WERI-Rb-1 (cell line): ENCODE results near the gene COL27A1.
"Not testable (repeated sequence)": the region's sequence is repeated elsewhere in the genome, so short reads cannot be mapped to it uniquely, and the experiment has no call there.

Experiments used
- DNase-seq: peaks from one replicate; pipeline ENCODE4 v3.0.0-alpha.2; 2020
- H3K27ac ChIP-seq: fragments of 250-450 bp; sonication (Bioruptor Pico); 2 replicates; pipeline ENCODE4 v1.5.1; 2020; ENCODE audit warnings: mild to moderate bottlenecking, moderate library complexity
- H3K27me3 ChIP-seq: fragments of 250-450 bp; sonication (Bioruptor Pico); 2 replicates; pipeline ENCODE4 v1.5.1; 2021; ENCODE audit warnings: mild to moderate bottlenecking, low read depth, moderate library complexity; ENCODE audit not compliant: insufficient read depth, severe bottlenecking
- H3K36me3 ChIP-seq: fragments of 250-450 bp; sonication (Bioruptor Pico); 2 replicates; pipeline ENCODE4 v1.5.1; 2020; ENCODE audit warnings: mild to moderate bottlenecking, moderate library complexity
- H3K4me3 ChIP-seq: 2 replicates; pipeline ENCODE4 v1.5.1; 2011; ENCODE audit warnings: low read depth, mild to moderate bottlenecking, control low read depth, low read length
- H3K9me3 ChIP-seq: fragments of 250-450 bp; sonication (Bioruptor Pico); 2 replicates; pipeline ENCODE4 v1.5.1; 2021; ENCODE audit warnings: mild to moderate bottlenecking, moderate library complexity; ENCODE audit not compliant: severe bottlenecking
- TF ChIP-seq, protein P1 (sequence below): IDR thresholded peaks from 2 replicates; pipeline ENCODE4 v1.5.1; 2011; ENCODE audit warnings: low read depth, mild to moderate bottlenecking, control low read depth, inconsistent platforms, low read length

The COL27A1 gene

GRCh38 chr9:114330636-114331035, 175.3 kb downstream of the COL27A1 start:
- Histone ChIP-seq H3K27me3 (no peaks in the 10 kb centered on the region), H3K36me3 (peaks cover 7% of the 10 kb centered on the region), H3K27ac (no peak overlapping the region), H3K4me3 (no peak overlapping the region), H3K9me3 (no peaks in the 10 kb centered on the region)
- no peak for DNase-seq
- TF ChIP-seq, protein P1, sequence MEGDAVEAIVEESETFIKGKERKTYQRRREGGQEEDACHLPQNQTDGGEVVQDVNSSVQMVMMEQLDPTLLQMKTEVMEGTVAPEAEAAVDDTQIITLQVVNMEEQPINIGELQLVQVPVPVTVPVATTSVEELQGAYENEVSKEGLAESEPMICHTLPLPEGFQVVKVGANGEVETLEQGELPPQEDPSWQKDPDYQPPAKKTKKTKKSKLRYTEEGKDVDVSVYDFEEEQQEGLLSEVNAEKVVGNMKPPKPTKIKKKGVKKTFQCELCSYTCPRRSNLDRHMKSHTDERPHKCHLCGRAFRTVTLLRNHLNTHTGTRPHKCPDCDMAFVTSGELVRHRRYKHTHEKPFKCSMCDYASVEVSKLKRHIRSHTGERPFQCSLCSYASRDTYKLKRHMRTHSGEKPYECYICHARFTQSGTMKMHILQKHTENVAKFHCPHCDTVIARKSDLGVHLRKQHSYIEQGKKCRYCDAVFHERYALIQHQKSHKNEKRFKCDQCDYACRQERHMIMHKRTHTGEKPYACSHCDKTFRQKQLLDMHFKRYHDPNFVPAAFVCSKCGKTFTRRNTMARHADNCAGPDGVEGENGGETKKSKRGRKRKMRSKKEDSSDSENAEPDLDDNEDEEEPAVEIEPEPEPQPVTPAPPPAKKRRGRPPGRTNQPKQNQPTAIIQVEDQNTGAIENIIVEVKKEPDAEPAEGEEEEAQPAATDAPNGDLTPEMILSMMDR: no peak

DNA sequence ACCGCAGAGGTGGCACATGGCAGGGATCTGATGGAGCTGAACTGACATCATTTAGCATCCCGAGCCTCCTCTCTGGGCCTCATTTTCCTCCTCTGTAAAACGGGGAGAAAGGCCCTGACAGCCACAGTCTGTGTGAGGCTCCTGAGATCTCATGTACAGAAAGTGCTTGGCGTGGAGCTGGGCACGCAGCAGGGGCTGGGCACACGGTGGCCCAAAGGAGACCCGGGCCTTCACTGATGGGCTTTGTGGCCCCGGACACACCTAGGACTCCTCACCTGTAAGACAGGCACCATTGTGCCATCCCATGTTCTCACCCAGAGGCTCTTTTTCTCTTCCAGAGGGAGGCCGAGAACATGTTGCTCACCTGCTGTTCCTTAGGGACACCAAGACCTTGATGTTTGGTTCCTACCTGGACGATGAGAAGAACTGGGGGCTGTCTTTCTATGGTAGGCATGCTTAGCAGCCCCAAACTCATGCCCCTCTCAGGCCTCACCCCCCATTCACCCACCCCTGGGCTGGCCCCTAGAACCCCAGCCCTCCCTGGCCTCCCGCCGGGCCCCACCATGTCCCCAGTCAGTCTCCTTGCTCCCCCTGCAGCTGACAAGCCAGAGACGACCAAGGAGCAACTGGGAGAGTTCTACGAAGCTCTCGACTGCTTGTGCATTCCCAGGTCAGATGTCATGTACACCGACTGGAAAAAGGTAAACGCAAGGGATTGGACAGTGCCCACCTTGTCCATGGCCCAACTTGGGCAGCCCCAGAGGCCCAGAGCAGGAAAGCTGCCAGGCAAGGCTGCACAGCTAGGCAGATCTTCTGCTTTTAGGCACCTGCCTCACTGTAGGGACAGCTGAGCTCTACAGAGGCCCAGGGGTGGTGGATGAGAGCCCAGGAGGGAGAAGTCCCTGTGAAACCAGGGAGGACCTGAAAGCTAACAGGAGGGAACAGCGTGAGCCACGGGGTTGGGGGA, 176.2 kb downstream of the COL27A1 start:
- not testable (repeated sequence) for H3K9me3 ChIP-seq
- H3K36me3 ChIP-seq: peaks cover 14% of the 10 kb centered on the region

GRCh38 chr9:114332474-114333040, 177.2 kb downstream of the COL27A1 start:
- H3K9me3 ChIP-seq, H3K4me3 ChIP-seq, H3K27me3 ChIP-seq, DNase-seq, H3K27ac ChIP-seq: not testable (repeated sequence)
- H3K36me3 ChIP-seq: peaks cover 23% of the 10 kb centered on the region

More for the DNA sequence above, 176.2 kb downstream of the COL27A1 start:
- not testable (repeated sequence) for H3K4me3 ChIP-seq, H3K27ac ChIP-seq, DNase-seq, H3K27me3 ChIP-seq

DNA sequence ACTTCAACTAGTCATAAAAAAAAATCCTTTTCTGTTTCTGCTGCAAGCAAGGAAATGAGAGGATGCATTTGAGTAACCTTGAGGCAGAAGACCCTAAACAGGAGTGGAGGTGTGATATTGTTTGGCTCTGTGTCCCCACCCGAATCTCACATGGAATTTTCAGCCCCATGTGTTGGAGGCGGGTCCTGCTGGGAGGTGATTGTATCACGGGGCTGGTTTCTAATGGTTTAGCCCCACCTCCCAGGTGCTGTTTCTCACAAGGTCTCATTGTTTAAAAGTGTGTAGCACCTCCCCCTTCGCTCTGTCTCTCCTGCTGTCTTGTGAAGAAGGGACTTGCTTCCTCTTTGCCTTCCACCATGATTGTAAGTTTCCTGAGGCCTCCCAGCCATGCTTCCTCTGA, 178.4 kb downstream of the COL27A1 start:
- H3K36me3 ChIP-seq: peaks cover 35% of the 10 kb centered on the region
- not testable (repeated sequence) for H3K27me3 ChIP-seq, DNase-seq, H3K27ac ChIP-seq, H3K9me3 ChIP-seq, H3K4me3 ChIP-seq

GRCh38 chr9:114334490-114334889, 179.2 kb downstream of the COL27A1 start:
- no peak overlapping the region for H3K27ac ChIP-seq
- H3K27me3 ChIP-seq: no peaks in the 10 kb centered on the region
- TF ChIP-seq, protein P1: no peak
- peaks cover 43% of the 10 kb centered on the region for H3K36me3 ChIP-seq
- no peak overlapping the region for H3K4me3 ChIP-seq
- no peak for DNase-seq
- no peaks in the 10 kb centered on the region for H3K9me3 ChIP-seq

DNA sequence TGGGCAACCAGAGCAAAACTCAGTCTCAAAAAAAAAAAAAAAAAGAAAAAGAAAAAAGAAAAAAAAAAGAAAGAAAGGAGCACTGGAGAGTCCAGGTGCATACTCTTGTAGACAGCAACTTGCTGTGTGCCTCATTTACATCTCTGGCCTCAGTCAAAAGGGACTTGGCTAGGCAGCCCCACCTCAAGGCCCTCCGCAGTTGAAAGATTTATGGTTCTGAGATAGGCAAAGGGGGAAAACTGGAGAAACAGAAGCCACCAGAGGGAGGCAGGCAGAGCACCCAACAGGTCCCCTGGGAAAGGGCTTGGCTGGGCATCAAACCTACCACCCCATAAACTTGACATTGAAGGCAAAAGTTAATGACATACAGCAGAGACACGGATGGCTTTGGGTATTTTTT, 180.4 kb downstream of the COL27A1 start:
- H3K9me3 ChIP-seq: no peaks in the 10 kb centered on the region
- no peak overlapping the region for H3K27ac ChIP-seq
- TF ChIP-seq, protein P1: no peak
- H3K27me3 ChIP-seq: no peaks in the 10 kb centered on the region
- no peak for DNase-seq
- peaks cover 55% of the 10 kb centered on the region for H3K36me3 ChIP-seq
- no peak overlapping the region for H3K4me3 ChIP-seq

DNA sequence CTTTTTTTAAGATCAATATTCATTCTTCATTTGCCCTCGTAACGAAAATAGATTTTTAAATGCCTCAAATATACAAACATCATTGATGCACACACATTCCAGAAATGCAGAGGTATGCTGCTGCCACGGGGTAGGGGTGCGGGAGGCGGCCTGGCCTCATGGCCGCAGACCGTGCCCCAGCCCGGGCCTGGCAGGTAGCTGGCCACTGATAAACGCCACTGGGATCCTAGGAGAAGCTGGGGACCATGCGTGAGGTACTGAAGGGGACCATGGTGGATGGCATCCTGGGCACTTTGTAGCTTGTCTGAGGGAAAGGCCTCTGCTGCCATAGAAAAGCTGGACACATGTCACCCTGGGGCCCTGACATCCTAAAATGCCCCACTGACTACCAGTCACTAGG, 180.8 kb downstream of the COL27A1 start:
- no peaks in the 10 kb centered on the region for H3K9me3 ChIP-seq
- TF ChIP-seq, protein P1: no peak
- H3K27me3 ChIP-seq: no peaks in the 10 kb centered on the region
- no peak overlapping the region for H3K27ac ChIP-seq
- DNase-seq: no peak
- peaks cover 59% of the 10 kb centered on the region for H3K36me3 ChIP-seq
- H3K4me3 ChIP-seq: no peak overlapping the region
